GM12875 (cell line): Measurements from ENCODE around the gene CEP57L1.

Experiments used
- H3K4me3 ChIP-seq: one replicate; pipeline ENCODE4 v1.5.1; 2011; ENCODE audit warnings: low read depth, low read length, control low read depth
- TF ChIP-seq, protein P1 (sequence below): IDR thresholded peaks from 2 replicates; pipeline ENCODE4 v1.5.1; 2011; ENCODE audit warnings: low read depth, mild to moderate bottlenecking, control low read depth, inconsistent platforms, low read length, moderate library complexity, borderline replicate concordance; ENCODE audit not compliant: insufficient read depth

CEP57L1 gene

GRCh38 chr6:109204511-109204910 lies 109.2 kb downstream of the CEP57L1 start:
- H3K4me3 ChIP-seq = no peak overlapping the region
- TF ChIP-seq, protein P1, sequence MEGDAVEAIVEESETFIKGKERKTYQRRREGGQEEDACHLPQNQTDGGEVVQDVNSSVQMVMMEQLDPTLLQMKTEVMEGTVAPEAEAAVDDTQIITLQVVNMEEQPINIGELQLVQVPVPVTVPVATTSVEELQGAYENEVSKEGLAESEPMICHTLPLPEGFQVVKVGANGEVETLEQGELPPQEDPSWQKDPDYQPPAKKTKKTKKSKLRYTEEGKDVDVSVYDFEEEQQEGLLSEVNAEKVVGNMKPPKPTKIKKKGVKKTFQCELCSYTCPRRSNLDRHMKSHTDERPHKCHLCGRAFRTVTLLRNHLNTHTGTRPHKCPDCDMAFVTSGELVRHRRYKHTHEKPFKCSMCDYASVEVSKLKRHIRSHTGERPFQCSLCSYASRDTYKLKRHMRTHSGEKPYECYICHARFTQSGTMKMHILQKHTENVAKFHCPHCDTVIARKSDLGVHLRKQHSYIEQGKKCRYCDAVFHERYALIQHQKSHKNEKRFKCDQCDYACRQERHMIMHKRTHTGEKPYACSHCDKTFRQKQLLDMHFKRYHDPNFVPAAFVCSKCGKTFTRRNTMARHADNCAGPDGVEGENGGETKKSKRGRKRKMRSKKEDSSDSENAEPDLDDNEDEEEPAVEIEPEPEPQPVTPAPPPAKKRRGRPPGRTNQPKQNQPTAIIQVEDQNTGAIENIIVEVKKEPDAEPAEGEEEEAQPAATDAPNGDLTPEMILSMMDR = no peak

DNA sequence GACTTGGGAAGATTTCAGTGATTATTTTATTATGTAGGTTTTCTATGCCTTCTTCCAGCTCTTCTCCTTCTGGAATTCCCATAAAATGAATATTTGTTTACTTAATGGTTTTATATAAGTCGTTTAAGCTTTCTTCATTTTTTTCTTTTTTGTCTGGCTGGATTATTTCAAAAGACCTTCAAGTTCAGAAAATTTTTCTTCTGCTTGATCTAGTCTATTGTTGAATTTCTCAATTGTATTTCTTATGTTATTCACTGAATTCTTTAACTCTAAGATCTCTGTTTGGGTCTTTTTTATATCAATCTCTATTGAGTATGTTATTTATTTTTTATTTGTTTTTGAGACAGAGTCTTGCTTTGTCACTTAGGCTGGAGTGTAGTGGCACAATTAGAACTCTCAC lies 117.4 kb downstream of the CEP57L1 start:
- no peak overlapping the region for H3K4me3 ChIP-seq
- TF ChIP-seq, protein P1 = no peak
